Upper lobe of left lung (tissue), 6 donors: ENCODE data around the gene RPL22. TPM values are rescaled to one million over a fixed set of nuclear protein-coding genes. Genes with fewer than 3 reads are reported as not detected.
"Not testable (repeated sequence)": the region's sequence is repeated elsewhere in the genome, so short reads cannot be mapped to it uniquely, and the experiment has no call there.

Experiments used
- ATAC-seq, 2 donors: fragments of 200-7000 bp; cut with Tn5 transposase; one replicate each; pipeline ENCODE4 v1.9.1; 2022; ENCODE audit warnings: mild to moderate bottlenecking in 2 of 2, moderate library complexity in 2 of 2; ENCODE audit not compliant: low FRiP score in 2 of 2
- DNase-seq, 2 donors: peaks; one replicate each; pipeline ENCODE4 v3.0.0-alpha.2; 2019 to 2020
- H3K27ac ChIP-seq, 4 donors: fragments of 200-600 bp; sonication (generic); one replicate each; pipeline ENCODE4 v1.5.1; 2016 to 2019
- H3K27me3 ChIP-seq, 4 donors: fragments of 200-600 bp; sonication (generic); one replicate each; pipeline ENCODE4 v1.5.1; 2017 to 2019
- H3K36me3 ChIP-seq, 4 donors: fragments of 200-600 bp; sonication (generic); one replicate each; pipeline ENCODE4 v1.5.1; 2016 to 2019
- H3K4me1 ChIP-seq, 4 donors: fragments of 200-600 bp; sonication (generic); one replicate each; pipeline ENCODE4 v1.5.1; 2018 to 2019
- H3K4me3 ChIP-seq, 4 donors: fragments of 200-600 bp; sonication (generic); one replicate each; pipeline ENCODE4 v1.5.1; 2017 to 2019; ENCODE audit warnings: mild to moderate bottlenecking in 2 of 4, moderate library complexity in 1 of 4
- H3K9me3 ChIP-seq, 4 donors: fragments of 200-600 bp; sonication (generic); one replicate each; pipeline ENCODE4 v1.5.1; 2018 to 2019
- EP300 ChIP-seq, 4 donors: sonication (generic); formaldehyde crosslinking; IDR thresholded peaks; one replicate each; pipeline ENCODE4 v1.5.1; 2017; ENCODE audit warnings: antibody characterized with exemption in 4 of 4, control low read depth in 2 of 4
- POLR2A ChIP-seq, 4 donors: fragments of 450-650 bp; IDR thresholded peaks; one replicate each; pipeline ENCODE4 v1.5.1; 2016 to 2017; ENCODE audit warnings: antibody characterized with exemption in 4 of 4, mild to moderate bottlenecking in 2 of 4
- POLR2AphosphoS5 ChIP-seq, 2 donors: sonication (generic); formaldehyde crosslinking; IDR thresholded peaks; one replicate each; pipeline ENCODE4 v1.5.1; 2017; ENCODE audit warnings: antibody characterized with exemption in 2 of 2
- WGBS, 2 donors: methylation state at CpG; one replicate each; pipeline ENCODE4 v1.1.5; 2017 to 2018; 5-methylcytosine and 5-hydroxymethylcytosine counted together
- total RNA-seq, 6 donors: library from RNA; depleted of rRNA in 4 of 6; stranded (reverse); fragments of >200 nt in 4 of 6; gene quantifications; one replicate each; pipeline versions ENCODE4 v1.1.0 to v1.2.1, GENCODE V29; 2016 to 2021
- TF ChIP-seq, protein P1 (sequence below), 6 experiments: fragments of 450-650 bp in 4 of 6; fragments of 200-600 bp in 2 of 6; sonication (generic) in 2 of 6; IDR thresholded peaks; one replicate each; pipeline ENCODE4 v1.5.1; 2016 to 2019; ENCODE audit warnings: antibody characterized with exemption in 6 of 6
- donor health status: DM: no; HTN: no; CAD: no; lungs with moderate emphysema.
- donor health status: DM: no; HTN: yes; CAD: no; lungs with severe emphysema.

RPL22 gene
- total RNA-seq, 6 donors from 2014 or later: 88.2 to 288 (median 180) TPM

GRCh38 chr1:6221210-6221784 is 21.9 kb upstream of the RPL22 start:
- TF ChIP-seq, protein P1, sequence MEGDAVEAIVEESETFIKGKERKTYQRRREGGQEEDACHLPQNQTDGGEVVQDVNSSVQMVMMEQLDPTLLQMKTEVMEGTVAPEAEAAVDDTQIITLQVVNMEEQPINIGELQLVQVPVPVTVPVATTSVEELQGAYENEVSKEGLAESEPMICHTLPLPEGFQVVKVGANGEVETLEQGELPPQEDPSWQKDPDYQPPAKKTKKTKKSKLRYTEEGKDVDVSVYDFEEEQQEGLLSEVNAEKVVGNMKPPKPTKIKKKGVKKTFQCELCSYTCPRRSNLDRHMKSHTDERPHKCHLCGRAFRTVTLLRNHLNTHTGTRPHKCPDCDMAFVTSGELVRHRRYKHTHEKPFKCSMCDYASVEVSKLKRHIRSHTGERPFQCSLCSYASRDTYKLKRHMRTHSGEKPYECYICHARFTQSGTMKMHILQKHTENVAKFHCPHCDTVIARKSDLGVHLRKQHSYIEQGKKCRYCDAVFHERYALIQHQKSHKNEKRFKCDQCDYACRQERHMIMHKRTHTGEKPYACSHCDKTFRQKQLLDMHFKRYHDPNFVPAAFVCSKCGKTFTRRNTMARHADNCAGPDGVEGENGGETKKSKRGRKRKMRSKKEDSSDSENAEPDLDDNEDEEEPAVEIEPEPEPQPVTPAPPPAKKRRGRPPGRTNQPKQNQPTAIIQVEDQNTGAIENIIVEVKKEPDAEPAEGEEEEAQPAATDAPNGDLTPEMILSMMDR (IDR thresholded peaks at IDR 0.05): no peak
- TF ChIP-seq POLR2AphosphoS5 (IDR thresholded peaks at IDR 0.05): no peak
- no peak for TF ChIP-seq POLR2A (IDR thresholded peaks at IDR 0.05)
- no peak for TF ChIP-seq EP300 (IDR thresholded peaks at IDR 0.05)
- DNase-seq (no peak), ATAC-seq (no peak)
- WGBS, 2 donors: 83 to 95% methylated on average over 12 of the region's 12 CpGs
- no peaks in the 10 kb centered on the region for H3K27me3 ChIP-seq
- peaks cover 15 to 46% (median 29%) of the 10 kb centered on the region in 4 donors for H3K36me3 ChIP-seq
- H3K27ac ChIP-seq: no peak overlapping the region
- H3K4me3 ChIP-seq: no peak overlapping the region
- peaks cover 0 to 6% (median 2%) of the 10 kb centered on the region in 4 donors for H3K4me1 ChIP-seq
- H3K9me3 ChIP-seq: no peaks in the 10 kb centered on the region

DNA sequence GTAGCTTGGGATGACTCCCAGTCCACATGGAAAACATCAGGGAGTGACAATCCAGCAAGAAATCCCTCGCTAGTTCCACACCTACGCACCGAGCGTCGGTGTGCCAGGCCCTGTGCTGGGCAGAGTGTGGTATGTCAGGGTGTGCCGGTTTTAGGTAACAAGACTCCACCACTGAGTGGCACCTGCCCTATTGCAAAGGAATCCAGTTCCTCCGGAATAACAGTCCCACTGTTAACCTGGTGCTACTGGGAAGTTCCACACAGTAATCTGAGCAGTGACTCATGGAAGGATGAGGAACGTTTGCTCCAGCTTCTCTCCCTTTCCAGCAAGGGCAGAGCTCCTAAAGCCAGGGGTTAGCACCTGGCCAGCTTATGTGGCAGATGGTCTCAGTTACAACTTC is 20.8 kb upstream of the RPL22 start:
- WGBS, 2 donors: 82 to 88% methylated on average over 8 of the region's 8 CpGs

GRCh38 chr1:6219641-6220040 is 20.2 kb upstream of the RPL22 start:
- peaks cover 9 to 29% (median 18%) of the 10 kb centered on the region in 4 donors for H3K36me3 ChIP-seq
- WGBS, 2 donors: 90 to 91% methylated on average over 11 of the region's 11 CpGs
- not testable (repeated sequence) for H3K4me1 ChIP-seq, DNase-seq, H3K9me3 ChIP-seq, H3K4me3 ChIP-seq, H3K27me3 ChIP-seq, ATAC-seq, H3K27ac ChIP-seq

More for the DNA sequence above, 20.8 kb upstream of the RPL22 start:
- no peak for ATAC-seq
- TF ChIP-seq, protein P1 (IDR thresholded peaks at IDR 0.05): no peak
- TF ChIP-seq EP300 (IDR thresholded peaks at IDR 0.05) (no peak), POLR2A (IDR thresholded peaks at IDR 0.05) (no peak), POLR2AphosphoS5 (IDR thresholded peaks at IDR 0.05) (no peak)
- no peak for DNase-seq
- peaks cover 0 to 6% (median 2%) of the 10 kb centered on the region in 4 donors for H3K4me1 ChIP-seq
- H3K27ac ChIP-seq: no peak overlapping the region
- H3K36me3 ChIP-seq: peaks cover 15 to 35% (median 23%) of the 10 kb centered on the region in 4 donors
- no peak overlapping the region for H3K4me3 ChIP-seq
- no peaks in the 10 kb centered on the region for H3K27me3 ChIP-seq
- H3K9me3 ChIP-seq: no peaks in the 10 kb centered on the region

DNA sequence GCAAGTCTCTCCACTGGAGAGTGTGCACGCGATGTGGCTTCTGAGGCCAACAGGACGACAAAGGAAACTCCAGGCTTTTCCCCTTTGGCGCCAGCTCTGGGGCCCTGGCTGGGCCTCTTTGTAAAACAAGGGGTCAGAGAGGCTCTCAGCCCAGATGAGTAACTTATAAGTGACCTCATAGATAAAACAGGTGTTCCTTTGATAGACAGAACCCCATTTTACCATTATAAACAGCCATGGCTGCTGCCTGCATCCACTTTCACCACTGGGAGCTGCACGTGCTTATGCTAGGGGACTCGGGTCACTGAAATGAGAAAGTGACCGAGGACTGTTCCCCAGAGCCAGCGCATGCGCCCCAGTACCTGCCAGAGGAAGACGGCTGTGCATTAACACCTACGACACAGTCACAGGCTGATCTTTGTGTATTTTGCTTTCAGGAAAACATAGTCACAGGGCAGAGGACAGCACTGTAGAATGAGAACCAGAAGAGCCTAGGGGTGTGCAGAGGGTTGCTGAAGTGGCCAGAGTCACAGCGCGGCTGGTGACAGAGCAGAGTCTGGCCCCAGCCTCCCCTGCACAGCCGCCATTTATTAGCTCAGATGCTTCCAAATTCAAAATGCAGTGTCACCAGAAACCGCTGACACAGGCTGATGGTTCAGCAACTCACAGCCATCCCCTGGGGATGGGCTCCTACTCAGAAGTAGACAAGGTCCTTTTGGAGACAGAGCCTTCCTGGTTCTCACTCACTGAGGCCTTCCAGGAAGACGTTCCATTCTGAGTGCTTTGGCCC is 19.2 kb upstream of the RPL22 start:
- Histone ChIP-seq H3K27me3 (no peaks in the 10 kb centered on the region), H3K36me3 (peaks cover under 1 to 18% (median 7%) of the 10 kb centered on the region in 4 donors), H3K4me3 (no peak overlapping the region), H3K4me1 (peaks cover 0 to 6% (median 2%) of the 10 kb centered on the region in 4 donors), H3K9me3 (no peaks in the 10 kb centered on the region), H3K27ac (no peak overlapping the region)
- 81 to 87% methylated on average over 12 to 16 of the region's 16 CpGs for WGBS, 2 donors
- no peak for DNase-seq
- TF ChIP-seq EP300 (IDR thresholded peaks at IDR 0.05): no peak
- TF ChIP-seq, protein P1 (IDR thresholded peaks at IDR 0.05): no peak
- TF ChIP-seq POLR2AphosphoS5 (IDR thresholded peaks at IDR 0.05): no peak
- ATAC-seq: no peak

DNA sequence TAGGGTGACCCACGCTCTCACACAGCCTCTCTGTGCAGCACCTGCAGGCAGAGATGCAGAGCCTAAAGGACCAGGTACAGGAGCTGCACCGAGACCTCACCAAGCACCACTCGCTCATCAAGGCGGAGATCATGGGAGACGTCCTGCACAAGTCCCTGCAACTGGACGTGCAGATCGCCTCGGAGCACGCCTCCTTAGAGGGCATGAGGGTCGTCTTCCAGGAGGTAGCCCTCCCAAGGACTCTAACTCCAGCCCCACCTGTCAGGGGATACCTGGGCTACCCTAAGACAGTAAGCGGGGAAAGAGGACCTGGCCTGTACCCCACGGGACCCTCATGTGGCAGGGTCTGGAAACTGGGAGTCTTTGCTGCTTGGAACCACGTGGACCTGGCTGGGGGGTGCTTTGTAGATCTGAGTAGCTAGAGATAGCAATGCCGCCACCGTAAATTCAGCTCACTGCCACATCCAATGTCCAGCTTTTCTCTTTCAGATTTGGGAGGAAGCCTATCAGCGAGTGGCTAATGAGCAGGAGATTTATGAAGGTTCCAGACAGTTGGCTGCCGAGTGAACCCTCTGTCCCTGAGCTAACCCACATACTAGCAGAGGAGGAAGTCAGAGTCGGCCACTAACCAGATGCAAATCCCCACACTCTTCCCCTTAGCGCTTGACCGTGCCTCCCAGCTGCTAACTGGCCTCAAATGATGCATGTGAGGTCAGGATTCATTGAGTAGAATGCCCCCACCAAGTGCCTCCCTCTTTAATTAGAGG is 13.0 kb upstream of the RPL22 start:
- no peak for ATAC-seq
- TF ChIP-seq, protein P1 (IDR thresholded peaks at IDR 0.05): no peak
- no peak for TF ChIP-seq POLR2AphosphoS5 (IDR thresholded peaks at IDR 0.05)
- no peak for TF ChIP-seq POLR2A (IDR thresholded peaks at IDR 0.05)
- TF ChIP-seq EP300 (IDR thresholded peaks at IDR 0.05): no peak
- Histone ChIP-seq H3K9me3 (no peaks in the 10 kb centered on the region), H3K4me3 (no peak overlapping the region), H3K27me3 (peaks cover 0 to 2% (median 0%) of the 10 kb centered on the region in 4 donors), H3K4me1 (peaks cover 12 to 19% (median 15%) of the 10 kb centered on the region in 4 donors), H3K27ac (no peak overlapping the region), H3K36me3 (no peaks in the 10 kb centered on the region)
- WGBS, 2 donors: 69 to 75% methylated on average over 19 to 20 of the region's 20 CpGs
- no peak for DNase-seq
